Endothelial cell of umbilical vein (primary cell): ENCODE data around the gene ETV4.

ENCODE experiments used
- CTCF ChIP-seq, 2 donors: IDR thresholded peaks; 1 replicate in 1 of 2; 2 replicates in 1 of 2; pipeline ENCODE4 v1.5.1; 2011; ENCODE audit warnings: low read length in 2 of 2, mild to moderate bottlenecking in 2 of 2, moderate library complexity in 2 of 2, control low read depth in 1 of 2, inconsistent platforms in 1 of 2, low read depth in 1 of 2; ENCODE audit not compliant: insufficient read depth in 1 of 2; ENCODE audit errors: extremely low read depth in 1 of 2
- EZH2 ChIP-seq: IDR thresholded peaks from 2 replicates; pipeline ENCODE4 v1.6.1; 2012; ENCODE audit warnings: borderline replicate concordance, low read depth, mild to moderate bottlenecking, moderate library complexity, low read length, inconsistent platforms; ENCODE audit not compliant: severe bottlenecking
- JUN ChIP-seq: IDR thresholded peaks from 2 replicates; pipeline ENCODE4 v1.6.1; 2011; ENCODE audit warnings: borderline replicate concordance, low read depth; ENCODE audit not compliant: insufficient read length, insufficient read depth
- POLR2A ChIP-seq: IDR thresholded peaks from 2 replicates; pipeline ENCODE4 v1.6.1; 2012; ENCODE audit warnings: low read depth, mild to moderate bottlenecking, control low read depth, low read length

DNA sequence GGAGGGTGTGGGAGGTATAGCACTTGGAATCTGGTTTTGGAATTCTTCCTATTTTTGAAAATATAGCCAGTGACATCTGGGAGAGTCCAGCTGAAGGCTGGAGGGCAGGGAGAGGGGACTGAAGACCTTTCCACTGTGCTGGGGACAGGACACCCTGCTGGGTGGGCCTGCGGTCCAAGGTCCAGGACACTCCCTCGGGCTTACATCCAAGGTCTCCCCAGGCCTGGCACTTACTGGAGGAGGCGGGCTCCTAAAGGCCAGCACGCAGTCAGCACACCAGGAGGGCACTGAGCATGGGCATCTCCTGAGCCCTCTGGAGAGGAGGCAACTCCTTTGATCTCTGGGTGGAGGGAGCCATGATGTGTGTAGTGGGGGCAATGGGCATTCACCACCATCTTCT is 35.5 kb upstream of the ETV4 start:
- TF ChIP-seq CTCF (IDR thresholded peaks at IDR 0.05; ENCODE audit: extremely low read depth in 1 of 2, insufficient read depth in 1 of 2, low read depth in 1 of 2, low read length in 2 of 2) (no peak), POLR2A (no peak), EZH2 (no peak), JUN (no peak)
